ENCODE data around the gene FAM163B.
A peak's percentile ranks its signal among the peaks of the same experiment; 100 is the strongest.

The FAM163B gene

DNA sequence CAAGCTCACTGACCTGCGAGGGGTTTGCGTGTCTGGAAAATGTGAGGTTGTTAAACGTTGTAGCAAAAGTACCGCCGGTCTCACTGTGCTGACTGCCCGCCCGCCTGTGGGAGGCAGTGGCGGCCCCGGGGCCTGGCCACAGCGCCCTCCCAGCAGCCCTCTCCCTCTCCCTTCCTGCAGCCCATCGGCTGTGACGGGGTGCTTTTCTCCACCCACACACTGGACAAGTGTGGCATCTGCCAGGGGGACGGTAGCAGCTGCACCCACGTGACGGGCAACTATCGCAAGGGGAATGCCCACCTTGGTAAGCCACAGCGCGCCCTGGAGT lies 68.5 kb downstream of the FAM163B start:
- Histone ChIP-seq H3K9me3 (ENCODE audit: insufficient read depth, low read depth, low read length) (no peaks in the 10 kb centered on the region), H3K4me1 (ENCODE audit: insufficient read depth, low read length) (no peaks in the 10 kb centered on the region), H3K27me3 (ENCODE audit: insufficient read depth, low read length) (peaks cover 7% of the 10 kb centered on the region)

DNA sequence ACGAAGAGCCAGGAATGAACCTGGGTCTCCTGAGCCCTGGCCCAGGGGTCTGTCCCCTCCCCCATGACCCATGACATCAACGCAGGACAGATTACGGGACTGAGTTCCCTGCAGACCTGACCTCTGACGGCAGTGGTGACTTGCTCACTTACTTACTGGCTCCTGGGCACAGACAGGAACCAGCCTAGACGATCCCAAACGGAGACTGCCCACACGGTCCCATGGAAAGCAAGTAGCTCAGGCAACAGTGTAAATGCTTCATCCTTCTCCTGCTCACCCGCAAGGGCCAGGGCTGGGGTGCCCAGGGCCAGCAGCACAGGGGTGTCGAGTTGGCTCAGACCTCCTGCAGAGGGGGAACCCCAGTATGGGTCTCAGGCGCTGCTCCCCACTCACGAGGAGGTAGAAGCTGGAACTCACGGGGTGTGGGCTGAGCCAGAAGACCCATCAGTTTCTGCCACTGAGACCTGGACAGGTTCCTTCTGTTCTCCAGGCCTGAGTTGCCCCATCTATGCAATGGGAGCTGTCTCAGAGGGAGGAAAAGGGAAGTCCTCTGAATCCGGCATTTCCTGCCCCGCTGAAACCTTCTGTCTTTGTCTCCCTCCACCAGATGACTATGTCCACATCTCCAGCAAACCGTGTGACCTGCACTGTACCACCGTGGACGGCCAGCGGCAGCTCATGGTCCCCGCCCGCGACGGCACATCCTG lies 69.0 kb downstream of the FAM163B start:
- Histone ChIP-seq H3K36me3 (ENCODE audit: insufficient read depth, low read depth, low read length) (no peaks in the 10 kb centered on the region), H3K27me3 (ENCODE audit: insufficient read depth, low read length) (peaks cover 12% of the 10 kb centered on the region), H3K27ac (ENCODE audit: low read length) (no peak overlapping the region), H3K4me1 (ENCODE audit: insufficient read depth, low read length) (no peaks in the 10 kb centered on the region), H3K9me3 (ENCODE audit: insufficient read depth, low read depth, low read length) (no peaks in the 10 kb centered on the region), H3K9ac (ENCODE audit: low read depth, low read length) (no peak overlapping the region), H3K4me3 (ENCODE audit: low read length) (no peak overlapping the region; the same call in 1 of the 2 replicates)

More for the DNA sequence above, 68.5 kb downstream of the FAM163B start:
- no peak overlapping the region for H3K9ac ChIP-seq (ENCODE audit: low read depth, low read length)
- H3K27ac ChIP-seq (ENCODE audit: low read length), result no peak overlapping the region
- no peaks in the 10 kb centered on the region for H3K36me3 ChIP-seq (ENCODE audit: insufficient read depth, low read depth, low read length)
- H3K4me3 ChIP-seq (ENCODE audit: low read length), result no peak overlapping the region; the same call in 1 of the 2 replicates

DNA sequence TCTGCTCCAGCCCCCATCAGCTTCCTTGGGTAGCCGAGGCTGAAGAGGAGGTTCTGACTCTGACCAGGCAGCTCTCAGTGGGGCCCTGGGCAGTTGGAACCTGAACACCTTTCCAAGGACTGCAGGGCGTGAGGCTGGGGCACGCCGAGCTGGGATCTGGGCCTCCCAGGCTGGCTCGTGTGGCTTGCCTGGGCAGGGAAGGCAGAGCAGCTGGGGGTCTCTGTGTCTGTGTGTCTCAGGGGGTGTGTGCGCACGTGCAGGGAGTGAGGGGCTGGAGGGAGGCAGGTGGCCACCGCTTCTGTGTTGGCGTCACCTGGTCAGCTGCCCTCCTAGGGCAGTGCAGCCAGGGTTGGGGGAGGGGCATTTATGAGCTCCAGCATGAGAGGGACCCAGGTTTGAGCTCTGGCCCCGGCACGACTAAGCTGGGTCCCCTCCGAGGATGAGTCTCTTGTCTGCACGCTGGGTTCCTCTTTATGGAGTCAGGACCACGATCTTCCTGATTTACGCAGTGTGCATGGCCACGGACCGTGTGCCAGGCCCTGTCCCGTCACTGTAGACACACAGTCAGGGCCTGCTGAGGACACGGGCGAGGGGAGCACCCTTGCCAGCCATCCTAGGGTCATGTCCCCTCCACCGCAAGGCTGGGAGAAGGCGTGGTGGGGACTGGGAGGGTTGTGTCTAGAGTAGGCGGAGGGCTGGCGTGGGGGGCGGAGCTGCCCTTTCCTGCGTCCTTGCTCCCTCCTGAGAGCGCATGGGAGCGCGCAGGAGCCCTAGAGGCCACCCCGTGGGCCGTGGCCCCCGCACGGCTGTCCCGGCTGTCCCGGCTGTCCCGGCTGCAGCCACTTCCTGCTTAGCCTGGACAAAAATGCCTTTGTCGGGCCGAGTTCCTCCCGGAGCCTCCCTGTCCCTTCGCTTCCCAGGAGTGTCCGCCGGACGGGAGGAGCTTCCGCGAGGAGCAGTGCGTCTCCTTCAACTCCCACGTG lies 70.0 kb downstream of the FAM163B start:
- Histone ChIP-seq H3K27ac (ENCODE audit: low read length) (no peak overlapping the region), H3K27me3 (ENCODE audit: insufficient read depth, low read length) (peaks cover 20% of the 10 kb centered on the region), H3K9me3 (ENCODE audit: insufficient read depth, low read depth, low read length) (no peaks in the 10 kb centered on the region), H3K9ac (ENCODE audit: low read depth, low read length) (no peak overlapping the region), H3K4me1 (ENCODE audit: insufficient read depth, low read length) (peaks cover 1% of the 10 kb centered on the region; the same call in 1 of the 2 replicates), H3K4me3 (ENCODE audit: low read length) (no peak overlapping the region), H3K36me3 (ENCODE audit: insufficient read depth, low read depth, low read length) (no peaks in the 10 kb centered on the region)

DNA sequence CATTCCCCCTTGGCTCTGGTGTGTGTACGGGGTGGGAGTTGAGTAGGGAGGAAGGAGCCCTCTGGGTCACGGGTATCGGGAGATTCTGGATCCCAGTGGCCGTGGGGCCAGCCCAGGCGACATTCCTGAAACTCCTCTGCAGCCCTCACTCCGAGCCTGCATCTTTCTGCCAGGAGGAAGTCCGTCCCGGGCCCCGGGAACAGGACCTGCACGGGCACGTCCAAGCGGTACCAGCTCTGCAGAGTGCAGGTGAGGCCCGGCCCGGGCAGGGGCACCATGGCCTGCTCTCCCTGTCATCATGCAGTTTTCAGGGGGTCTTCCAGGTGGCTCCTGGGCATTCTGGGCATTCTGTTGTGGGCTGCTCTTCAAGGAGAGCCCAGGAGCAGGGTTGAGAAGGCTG lies 71.0 kb downstream of the FAM163B start:
- Histone ChIP-seq H3K4me3 (ENCODE audit: low read length) (no peak overlapping the region), H3K27me3 (ENCODE audit: insufficient read depth, low read length) (peaks cover 30% of the 10 kb centered on the region), H3K4me1 (ENCODE audit: insufficient read depth, low read length) (peaks cover 6% of the 10 kb centered on the region; the same call in 1 of the 2 replicates)

DNA sequence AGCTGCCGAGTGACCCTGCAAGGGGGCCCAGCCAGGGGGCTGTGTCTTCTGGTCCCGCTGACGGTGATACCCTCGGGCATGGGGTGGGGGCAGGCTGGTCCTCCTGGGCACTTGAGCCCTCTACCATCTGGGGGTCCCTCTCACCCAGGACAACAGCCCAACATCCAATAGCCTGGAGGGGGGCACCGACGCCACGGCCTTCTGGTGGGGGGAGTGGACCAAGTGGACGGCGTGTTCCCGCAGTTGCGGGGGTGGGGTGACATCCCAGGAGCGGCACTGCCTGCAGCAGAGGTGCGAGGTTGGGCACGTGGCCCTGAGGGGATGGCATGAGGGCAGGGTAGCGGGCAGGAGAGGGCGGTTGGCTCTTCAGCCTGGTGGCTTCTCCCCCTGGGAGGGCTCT lies 71.9 kb downstream of the FAM163B start:
- peaks cover 6% of the 10 kb centered on the region; the same call in 1 of the 2 replicates for H3K4me1 ChIP-seq (ENCODE audit: insufficient read depth, low read length)
- H3K9me3 ChIP-seq (ENCODE audit: insufficient read depth, low read depth, low read length), result no peaks in the 10 kb centered on the region
- H3K9ac ChIP-seq (ENCODE audit: low read depth, low read length), result no peak overlapping the region
- no peak overlapping the region for H3K4me3 ChIP-seq (ENCODE audit: low read length)
- peaks cover 31% of the 10 kb centered on the region for H3K27me3 ChIP-seq (ENCODE audit: insufficient read depth, low read length)
- no peak overlapping the region for H3K27ac ChIP-seq (ENCODE audit: low read length)
- no peaks in the 10 kb centered on the region for H3K36me3 ChIP-seq (ENCODE audit: insufficient read depth, low read depth, low read length)

More for the DNA sequence above, 71.0 kb downstream of the FAM163B start:
- Histone ChIP-seq H3K27ac (ENCODE audit: low read length) (no peak overlapping the region), H3K36me3 (ENCODE audit: insufficient read depth, low read depth, low read length) (no peaks in the 10 kb centered on the region), H3K9me3 (ENCODE audit: insufficient read depth, low read depth, low read length) (no peaks in the 10 kb centered on the region), H3K9ac (ENCODE audit: low read depth, low read length) (no peak overlapping the region)

DNA sequence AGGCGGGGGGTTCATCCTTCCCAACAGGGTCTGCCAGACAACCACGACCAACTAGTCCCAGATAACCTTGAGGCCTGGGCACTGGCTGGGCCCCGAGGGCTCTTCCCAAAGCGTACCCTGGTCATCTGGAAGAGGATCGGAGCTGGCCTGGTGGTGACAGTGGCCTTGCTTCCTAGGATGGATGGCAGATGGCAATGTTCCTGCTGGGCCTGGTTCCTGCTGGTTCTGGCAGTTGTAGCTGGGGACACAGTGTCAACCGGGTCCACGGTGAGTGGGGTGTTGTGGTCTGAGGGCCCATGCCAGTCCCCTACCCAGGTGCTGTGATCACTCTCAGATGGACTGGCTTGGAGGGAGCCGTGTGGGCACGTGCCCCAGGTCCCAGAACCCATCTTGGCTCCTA lies 72.7 kb downstream of the FAM163B start:
- Histone ChIP-seq H3K4me1 (ENCODE audit: insufficient read depth, low read length) (peaks cover 6% of the 10 kb centered on the region; the same call in 1 of the 2 replicates), H3K27me3 (ENCODE audit: insufficient read depth, low read length) (peaks cover 31% of the 10 kb centered on the region)

DNA sequence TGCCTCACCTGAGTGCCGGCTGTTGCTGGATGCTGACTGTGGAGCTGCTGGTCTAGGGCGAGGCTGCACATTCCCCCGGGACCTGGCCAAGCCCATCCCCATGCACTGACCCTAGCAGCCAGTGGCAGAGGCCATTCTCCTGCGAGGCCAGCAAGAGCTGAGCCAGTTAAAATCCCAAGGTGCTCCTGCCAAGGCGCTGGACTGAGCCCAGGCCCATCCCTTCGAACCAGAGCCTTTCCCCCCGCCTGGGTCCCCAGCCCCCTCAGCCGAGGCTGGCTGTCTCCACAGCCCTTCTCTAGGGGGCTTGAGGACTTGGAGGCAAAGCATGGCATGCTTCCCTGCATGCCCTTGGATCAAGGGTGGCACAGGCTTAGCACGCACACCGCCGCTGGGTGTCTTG lies 73.1 kb downstream of the FAM163B start:
- H3K4me1 ChIP-seq (ENCODE audit: insufficient read depth, low read length), result peaks cover 6% of the 10 kb centered on the region; the same call in 1 of the 2 replicates
- H3K9me3 ChIP-seq (ENCODE audit: insufficient read depth, low read depth, low read length), result no peaks in the 10 kb centered on the region
- H3K4me3 ChIP-seq (ENCODE audit: low read length), result no peak overlapping the region
- no peak overlapping the region for H3K27ac ChIP-seq (ENCODE audit: low read length)
- H3K9ac ChIP-seq (ENCODE audit: low read depth, low read length), result no peak overlapping the region
- no peaks in the 10 kb centered on the region for H3K36me3 ChIP-seq (ENCODE audit: insufficient read depth, low read depth, low read length)
- H3K27me3 ChIP-seq (ENCODE audit: insufficient read depth, low read length), result peaks cover 31% of the 10 kb centered on the region

More for the DNA sequence above, 72.7 kb downstream of the FAM163B start:
- Histone ChIP-seq H3K27ac (ENCODE audit: low read length) (no peak overlapping the region), H3K4me3 (ENCODE audit: low read length) (no peak overlapping the region), H3K9ac (ENCODE audit: low read depth, low read length) (no peak overlapping the region), H3K36me3 (ENCODE audit: insufficient read depth, low read depth, low read length) (no peaks in the 10 kb centered on the region), H3K9me3 (ENCODE audit: insufficient read depth, low read depth, low read length) (no peaks in the 10 kb centered on the region)

DNA sequence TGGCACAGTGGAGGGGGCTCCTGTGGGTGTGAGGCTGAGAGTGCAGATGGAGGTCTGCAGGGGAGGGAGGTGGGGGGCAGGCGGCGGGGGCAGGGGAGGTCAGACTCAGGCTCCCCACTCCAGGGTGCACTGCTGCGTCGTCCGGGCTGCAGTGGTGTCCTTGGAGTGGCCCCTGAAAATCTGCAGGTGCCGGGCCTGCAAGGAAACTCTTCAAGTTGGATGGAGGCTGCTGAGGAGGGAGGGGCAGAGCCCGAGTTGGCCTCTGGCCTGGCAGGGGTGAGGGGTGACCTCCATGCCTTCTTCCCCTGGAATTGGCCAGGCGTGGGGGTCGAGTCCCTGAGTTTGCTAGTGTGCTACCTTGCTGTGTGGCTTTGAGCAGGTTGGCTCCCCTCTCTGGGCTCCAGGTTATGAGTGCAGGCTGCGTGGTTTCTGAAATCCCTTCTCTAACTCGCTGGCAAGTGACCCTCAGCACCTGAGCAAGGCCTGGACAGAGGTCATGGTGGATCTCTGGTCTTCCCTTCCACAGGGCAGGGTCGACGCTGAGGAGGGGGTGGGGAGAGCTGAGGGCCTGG lies 73.8 kb downstream of the FAM163B start:
- H3K36me3 ChIP-seq (ENCODE audit: insufficient read depth, low read depth, low read length), result no peaks in the 10 kb centered on the region
- H3K4me1 ChIP-seq (ENCODE audit: insufficient read depth, low read length), result peaks cover 6% of the 10 kb centered on the region; the same call in 1 of the 2 replicates
- H3K9me3 ChIP-seq (ENCODE audit: insufficient read depth, low read depth, low read length), result no peaks in the 10 kb centered on the region
- no peak overlapping the region for H3K4me3 ChIP-seq (ENCODE audit: low read length)
- no peak overlapping the region for H3K27ac ChIP-seq (ENCODE audit: low read length)
- peaks cover 31% of the 10 kb centered on the region for H3K27me3 ChIP-seq (ENCODE audit: insufficient read depth, low read length)
- H3K9ac ChIP-seq (ENCODE audit: low read depth, low read length), result no peak overlapping the region

DNA sequence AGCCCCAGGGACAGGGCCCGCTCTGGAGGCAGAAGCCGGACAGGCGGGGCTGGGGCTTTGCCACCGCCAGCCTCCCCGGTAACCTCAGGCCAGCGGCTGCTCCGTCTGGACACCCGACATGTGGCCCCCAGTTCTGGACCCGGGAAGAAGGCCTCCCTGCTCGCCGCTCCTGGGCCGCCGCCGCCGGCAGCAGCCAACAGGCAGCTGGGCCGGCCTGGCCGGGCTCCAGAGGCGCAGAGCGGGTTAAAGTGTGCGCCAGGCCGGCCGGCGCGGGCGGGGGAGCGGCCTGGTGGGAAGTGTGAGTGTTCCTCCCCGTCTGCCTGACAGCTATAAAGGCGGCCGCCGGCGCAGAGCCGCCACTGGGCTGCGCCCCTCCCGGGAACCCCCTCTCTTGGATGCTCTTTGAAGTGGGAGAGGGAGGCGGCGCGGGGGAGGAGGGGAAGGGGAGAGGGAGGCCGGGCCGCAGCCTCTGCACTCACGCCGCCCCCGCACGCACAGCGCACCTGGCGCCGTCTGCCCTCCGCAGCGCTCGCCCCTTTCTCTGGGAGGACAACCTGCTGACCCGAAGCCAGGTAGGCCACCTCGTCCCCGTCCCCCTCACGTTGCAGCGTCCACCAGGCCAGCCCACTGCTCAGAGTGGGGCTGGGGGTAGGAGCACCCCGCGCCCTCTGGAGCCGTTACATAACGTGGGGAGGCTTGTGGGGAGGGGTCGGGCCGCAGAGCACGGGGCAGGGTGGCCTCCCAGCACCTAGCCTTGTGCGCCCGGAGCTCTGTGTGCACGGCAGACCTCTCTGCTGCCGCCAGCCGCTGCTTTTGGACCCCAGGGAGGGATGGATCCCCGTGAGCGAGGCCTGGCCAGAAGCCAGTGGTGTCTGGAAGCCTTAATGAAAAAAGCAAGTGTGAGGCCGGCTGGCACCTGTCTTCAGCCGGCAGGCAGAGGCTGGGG lies 74.6 kb downstream of the FAM163B start, which contains the start of gene ADAMTSL2:
TSS of gene ADAMTSL2 (plus strand) at position 359 of the 946 bp plus-strand sequence. CDS start 2,009 bp downstream, outside the sequence.
- peaks cover 31% of the 10 kb centered on the region for H3K27me3 ChIP-seq (ENCODE audit: insufficient read depth, low read length)
- H3K9ac ChIP-seq (ENCODE audit: low read depth, low read length), result no peak within 1 kb of the TSS; the same call in 1 of the 2 replicates
- H3K27ac ChIP-seq (ENCODE audit: low read length), result no peak within 1 kb of the TSS
- H3K4me1 ChIP-seq (ENCODE audit: insufficient read depth, low read length), result peaks cover 6% of the 10 kb centered on the region; the same call in 1 of the 2 replicates
- no peaks in the 10 kb centered on the region for H3K36me3 ChIP-seq (ENCODE audit: insufficient read depth, low read depth, low read length)
- no peaks in the 10 kb centered on the region for H3K9me3 ChIP-seq (ENCODE audit: insufficient read depth, low read depth, low read length)
- H3K4me3 ChIP-seq (ENCODE audit: low read length), result peak within 1 kb of the TSS; percentile 60; the same call in 1 of the 2 replicates

DNA sequence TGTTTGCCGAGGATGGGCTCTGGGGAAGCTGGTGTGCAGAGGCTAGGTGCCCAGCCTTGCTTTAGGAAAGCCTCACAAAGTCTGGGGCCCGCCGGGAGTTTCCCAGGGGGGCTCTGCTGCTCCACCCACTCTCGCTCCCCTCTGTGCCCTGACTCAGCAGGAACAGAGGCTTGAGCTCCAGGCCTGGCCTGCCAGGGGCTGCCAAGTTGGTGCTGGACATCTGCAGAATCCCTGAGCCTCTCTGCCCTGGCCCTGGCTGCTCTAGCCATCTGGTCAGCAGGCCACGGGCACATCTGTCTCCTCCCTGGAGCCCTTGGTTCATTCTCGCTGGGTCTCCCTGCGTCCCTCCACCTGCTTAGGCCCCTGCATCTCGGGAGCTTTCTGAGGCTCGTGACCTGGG lies 75.3 kb downstream of the FAM163B start:
- Histone ChIP-seq H3K27me3 (ENCODE audit: insufficient read depth, low read length) (peaks cover 31% of the 10 kb centered on the region), H3K36me3 (ENCODE audit: insufficient read depth, low read depth, low read length) (no peaks in the 10 kb centered on the region), H3K27ac (ENCODE audit: low read length) (no peak overlapping the region), H3K4me3 (ENCODE audit: low read length) (peak overlapping the region; percentile 60; the same call in 1 of the 2 replicates), H3K4me1 (ENCODE audit: insufficient read depth, low read length) (peaks cover 6% of the 10 kb centered on the region; the same call in 1 of the 2 replicates), H3K9me3 (ENCODE audit: insufficient read depth, low read depth, low read length) (no peaks in the 10 kb centered on the region), H3K9ac (ENCODE audit: low read depth, low read length) (no peak overlapping the region; the same call in 1 of the 2 replicates)

Measured in iPS-20b (cell line).